Coronary artery (tissue), 2 donors: ENCODE data around the gene CACNA1S.

Experiments used
- DNase-seq: peaks from one replicate; pipeline ENCODE4 v3.0.0-alpha.2; 2017; ENCODE audit warnings: low spot score
- H3K27ac ChIP-seq, 2 donors: fragments of 200-600 bp; sonication (generic); one replicate each; pipeline ENCODE4 v1.5.1; 2016 to 2019
- H3K4me3 ChIP-seq: fragments of 200-600 bp; sonication (generic); 2 replicates; pipeline ENCODE4 v1.5.1; 2016; ENCODE audit warnings: mild to moderate bottlenecking, moderate library complexity
- TF ChIP-seq, protein P1 (sequence below): fragments of 200-600 bp; sonication (generic); IDR thresholded peaks from one replicate; pipeline ENCODE4 v1.5.1; 2019; ENCODE audit warnings: antibody characterized with exemption

The CACNA1S gene

DNA sequence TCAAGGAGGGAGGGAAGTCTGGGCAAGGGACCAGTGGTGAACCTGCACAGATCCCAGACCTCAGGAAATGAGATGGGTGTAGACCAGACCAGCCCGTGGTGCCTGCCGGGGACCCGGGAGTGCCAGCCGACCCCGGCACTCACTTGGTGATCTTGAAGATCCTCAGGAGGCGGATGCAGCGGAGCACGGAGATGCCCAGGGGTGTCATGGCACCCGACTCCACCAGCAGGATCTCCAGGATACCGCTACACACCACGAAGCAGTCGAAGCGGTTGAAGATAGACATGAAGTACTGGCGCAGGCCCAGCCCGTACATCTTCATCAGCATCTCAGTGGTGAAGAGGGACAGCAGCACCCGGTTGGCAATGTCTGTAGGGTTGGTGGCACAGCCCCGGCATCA is 34.5 kb downstream of the CACNA1S start:
- no peak for DNase-seq
- Histone ChIP-seq H3K4me3 (no peak overlapping the region), H3K27ac (no peak overlapping the region)
- TF ChIP-seq, protein P1, sequence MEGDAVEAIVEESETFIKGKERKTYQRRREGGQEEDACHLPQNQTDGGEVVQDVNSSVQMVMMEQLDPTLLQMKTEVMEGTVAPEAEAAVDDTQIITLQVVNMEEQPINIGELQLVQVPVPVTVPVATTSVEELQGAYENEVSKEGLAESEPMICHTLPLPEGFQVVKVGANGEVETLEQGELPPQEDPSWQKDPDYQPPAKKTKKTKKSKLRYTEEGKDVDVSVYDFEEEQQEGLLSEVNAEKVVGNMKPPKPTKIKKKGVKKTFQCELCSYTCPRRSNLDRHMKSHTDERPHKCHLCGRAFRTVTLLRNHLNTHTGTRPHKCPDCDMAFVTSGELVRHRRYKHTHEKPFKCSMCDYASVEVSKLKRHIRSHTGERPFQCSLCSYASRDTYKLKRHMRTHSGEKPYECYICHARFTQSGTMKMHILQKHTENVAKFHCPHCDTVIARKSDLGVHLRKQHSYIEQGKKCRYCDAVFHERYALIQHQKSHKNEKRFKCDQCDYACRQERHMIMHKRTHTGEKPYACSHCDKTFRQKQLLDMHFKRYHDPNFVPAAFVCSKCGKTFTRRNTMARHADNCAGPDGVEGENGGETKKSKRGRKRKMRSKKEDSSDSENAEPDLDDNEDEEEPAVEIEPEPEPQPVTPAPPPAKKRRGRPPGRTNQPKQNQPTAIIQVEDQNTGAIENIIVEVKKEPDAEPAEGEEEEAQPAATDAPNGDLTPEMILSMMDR = no peak

DNA sequence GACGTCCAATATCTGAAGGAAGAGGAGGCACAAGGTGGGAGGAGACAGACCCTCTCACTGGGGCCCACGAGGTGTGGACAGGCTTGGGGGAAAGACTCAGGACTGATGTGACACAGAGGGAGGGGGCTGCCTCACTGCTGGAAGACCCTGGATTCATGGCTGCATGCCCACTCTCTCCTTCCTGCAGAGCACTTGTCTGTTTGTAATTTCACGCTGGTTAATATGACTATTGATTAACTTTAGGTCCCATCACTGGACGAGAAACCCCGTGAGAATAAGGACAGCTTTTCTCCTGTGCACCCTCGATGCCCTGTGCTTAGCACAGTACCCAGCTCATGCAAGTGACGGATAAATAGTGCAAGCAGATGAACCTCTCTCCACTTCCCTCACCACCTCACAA is 35.1 kb downstream of the CACNA1S start:
- TF ChIP-seq, protein P1 = no peak
- no peak for DNase-seq
- no peak overlapping the region for H3K27ac ChIP-seq
- H3K4me3 ChIP-seq = no peak overlapping the region

DNA sequence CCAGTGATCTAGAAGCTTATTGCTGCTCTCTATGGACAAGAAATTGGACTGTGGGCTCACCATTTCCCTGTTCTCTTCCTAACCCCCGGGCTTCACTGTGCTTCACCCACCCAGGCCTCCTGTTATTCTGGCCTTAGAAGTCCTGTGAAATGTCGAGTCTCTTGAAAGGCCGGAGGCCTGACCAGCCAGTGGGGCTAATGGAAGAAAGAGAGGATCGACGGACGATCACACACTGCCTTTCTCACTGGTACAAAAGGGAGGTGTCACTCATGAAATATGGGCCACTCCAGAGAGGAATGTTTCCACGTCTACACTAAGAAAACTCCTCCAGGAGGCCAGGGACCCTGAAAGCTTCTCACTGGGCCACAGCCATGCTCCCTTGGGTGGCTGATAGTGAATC is 36.1 kb downstream of the CACNA1S start:
- Histone ChIP-seq H3K27ac (no peak overlapping the region), H3K4me3 (no peak overlapping the region)
- DNase-seq = no peak
- TF ChIP-seq, protein P1 = no peak

DNA sequence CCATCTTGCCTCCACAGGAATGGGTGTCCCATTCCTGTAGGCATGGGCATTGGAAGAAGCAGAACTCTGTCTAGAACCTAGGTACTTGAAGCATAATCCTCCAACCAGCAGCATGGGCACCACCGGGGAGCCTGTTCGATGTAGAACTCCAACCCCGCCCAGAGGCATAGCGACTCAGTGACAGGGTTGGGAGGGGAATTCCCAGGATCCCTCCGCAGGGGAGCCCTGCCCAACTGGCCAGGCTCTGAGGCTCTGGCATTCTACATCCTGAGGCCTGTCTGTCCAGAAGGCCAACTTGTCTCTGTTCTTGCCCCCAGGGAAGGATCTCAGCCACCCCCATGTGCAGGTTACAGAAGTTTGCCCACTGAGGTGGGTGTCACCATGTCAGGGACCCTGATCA is 38.2 kb downstream of the CACNA1S start:
- Histone ChIP-seq H3K27ac (no peak overlapping the region), H3K4me3 (no peak overlapping the region)
- TF ChIP-seq, protein P1 = no peak
- DNase-seq = no peak

DNA sequence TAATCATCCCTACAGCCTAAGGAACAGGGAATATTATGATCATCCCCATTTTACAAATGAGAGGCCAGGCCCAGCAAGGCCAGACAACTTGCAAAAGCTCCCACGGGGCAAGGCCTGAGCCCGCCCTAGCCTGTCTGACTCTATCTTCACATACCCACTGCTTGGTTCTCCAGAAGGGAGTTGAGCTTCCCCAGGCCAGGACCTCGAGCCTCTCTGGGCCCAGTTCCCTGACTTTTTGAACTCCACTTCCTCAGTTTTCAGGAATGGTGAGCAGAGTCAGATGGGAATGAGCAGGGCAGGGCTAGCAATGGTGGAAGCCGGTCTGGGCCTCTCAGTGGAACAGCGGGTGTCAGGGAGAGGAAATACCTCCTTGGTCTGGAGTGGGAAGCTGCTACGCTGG is 39.3 kb downstream of the CACNA1S start:
- no peak for DNase-seq
- H3K4me3 ChIP-seq = no peak overlapping the region

DNA sequence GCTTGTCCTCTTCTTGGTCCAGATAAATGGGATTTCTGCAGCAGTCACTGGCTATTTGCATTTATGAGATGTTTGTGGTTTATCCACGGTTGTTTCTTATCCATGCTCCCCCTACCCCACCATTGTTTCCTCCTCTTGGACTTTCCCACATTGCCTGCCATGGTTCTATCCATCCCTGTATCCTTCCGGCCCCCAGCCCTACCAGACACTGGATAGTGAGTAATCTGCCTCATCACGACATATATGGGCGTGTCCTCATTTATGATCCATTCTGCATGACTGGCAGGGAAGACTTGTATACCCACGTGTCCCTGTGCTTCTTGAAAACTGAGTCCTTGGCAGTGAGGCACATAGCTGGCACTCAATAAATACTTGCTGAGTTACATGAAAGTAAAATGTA is 40.1 kb downstream of the CACNA1S start:
- TF ChIP-seq, protein P1 = no peak
- no peak overlapping the region for H3K27ac ChIP-seq
- DNase-seq = no peak

More for the DNA sequence above, 39.3 kb downstream of the CACNA1S start:
- TF ChIP-seq, protein P1 = no peak
- no peak overlapping the region for H3K27ac ChIP-seq

DNA sequence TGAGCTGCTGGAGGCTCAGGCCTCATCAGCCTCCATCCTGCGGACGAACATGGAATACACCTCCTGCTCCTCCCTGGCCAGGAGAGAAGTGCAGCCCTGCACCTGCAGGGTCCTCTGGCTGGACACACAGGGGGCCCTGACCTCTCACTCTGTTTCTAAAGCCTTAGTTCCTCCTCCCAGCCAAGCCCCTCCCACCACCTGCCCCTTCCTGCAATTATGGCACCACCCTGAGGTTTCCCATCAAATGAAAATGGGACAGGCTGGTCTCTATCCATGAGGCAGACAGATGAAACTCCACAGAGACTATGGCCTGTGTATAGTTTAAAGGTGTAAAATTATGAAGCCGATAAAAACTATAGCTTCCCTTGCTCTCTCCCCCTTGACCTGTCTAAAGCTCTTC is 42.6 kb downstream of the CACNA1S start:
- TF ChIP-seq, protein P1 = no peak
- no peak overlapping the region for H3K27ac ChIP-seq
- no peak for DNase-seq
- H3K4me3 ChIP-seq = no peak overlapping the region

More for the DNA sequence above, 40.1 kb downstream of the CACNA1S start:
- no peak overlapping the region for H3K4me3 ChIP-seq
